ENCODE measurements around the gene LIPF.

GRCh38 chr10:88725798-88726197 lies 61.6 kb downstream of the LIPF start:
- TF ChIP-seq POLR2A (IDR thresholded peaks at IDR 0.05): no peak
- TF ChIP-seq CTCF (IDR thresholded peaks at IDR 0.05): no peak

Measured in right lobe of liver (tissue), 4 donors.